G401.6 (cell line): ENCODE data around the gene TC2N.
"Not testable (repeated sequence)": the region's sequence is repeated elsewhere in the genome, so short reads cannot be mapped to it uniquely, and the experiment has no call there.

Experiments used
- FAIRE-seq: peaks from 2 replicates; lab custom pipeline; 2012; peaks lifted over from hg19 to GRCh38; lab: Jason Lieb, UNC

The TC2N gene

DNA sequence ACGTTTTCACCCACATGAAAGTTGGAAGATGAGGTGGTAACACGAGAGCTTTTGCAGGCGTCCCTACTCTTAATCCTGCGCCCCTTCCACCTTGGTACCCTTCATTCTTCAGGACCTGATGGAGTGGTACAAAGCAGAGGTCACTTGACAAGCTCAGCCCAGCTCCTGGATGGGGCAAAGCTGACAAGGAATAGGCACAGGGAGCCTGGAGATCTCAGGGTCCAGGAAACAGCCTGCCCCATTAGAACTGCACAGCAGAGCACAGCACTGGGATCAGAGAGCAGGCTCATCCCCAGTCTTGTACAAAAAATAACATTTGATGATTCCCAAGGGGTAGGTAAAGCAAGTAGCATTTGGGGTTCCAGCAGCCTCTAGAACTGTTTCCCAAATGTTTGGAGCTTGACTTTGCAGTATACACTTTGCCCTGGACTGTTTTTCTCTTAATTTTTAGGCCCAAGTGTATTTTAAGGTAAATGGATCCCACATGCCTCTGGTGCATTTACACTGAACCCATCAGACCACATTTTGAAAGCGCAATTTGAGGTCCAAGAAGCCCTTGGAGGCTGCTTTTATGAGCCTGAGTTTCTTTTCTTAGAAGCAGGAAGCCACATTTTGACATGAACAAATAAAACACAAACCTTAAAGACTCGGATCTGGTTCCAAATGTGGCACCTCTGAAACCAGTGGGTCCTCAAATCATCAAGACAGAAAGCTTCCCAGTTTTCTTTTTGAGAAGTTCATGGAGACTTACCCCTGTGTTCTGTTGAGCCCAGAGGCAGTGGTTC, 633 bp downstream of the TC2N start:
- FAIRE-seq, result no peak

DNA sequence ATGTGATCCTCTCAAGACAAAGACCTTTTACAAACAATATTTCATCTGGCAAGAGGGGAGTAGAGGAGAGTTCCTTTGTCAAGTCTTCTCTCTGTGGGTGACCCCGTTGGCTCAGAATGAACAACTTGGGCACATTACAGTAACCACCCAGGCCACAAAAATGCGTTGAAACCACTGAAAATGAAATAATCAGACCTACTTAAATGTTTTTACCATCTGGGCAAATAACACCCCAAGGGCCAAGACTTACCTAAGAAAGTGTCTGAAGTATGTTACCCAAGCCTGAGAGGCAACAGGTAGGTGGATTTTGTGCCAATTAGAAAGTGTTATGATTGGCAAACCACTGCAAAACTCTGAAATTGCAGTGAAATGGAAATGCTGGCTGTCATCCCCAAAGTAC, 1.3 kb downstream of the TC2N start:
- FAIRE-seq, result no peak

GRCh38 chr14:91862417-91862816, 4.9 kb downstream of the TC2N start:
- FAIRE-seq, result no peak

DNA sequence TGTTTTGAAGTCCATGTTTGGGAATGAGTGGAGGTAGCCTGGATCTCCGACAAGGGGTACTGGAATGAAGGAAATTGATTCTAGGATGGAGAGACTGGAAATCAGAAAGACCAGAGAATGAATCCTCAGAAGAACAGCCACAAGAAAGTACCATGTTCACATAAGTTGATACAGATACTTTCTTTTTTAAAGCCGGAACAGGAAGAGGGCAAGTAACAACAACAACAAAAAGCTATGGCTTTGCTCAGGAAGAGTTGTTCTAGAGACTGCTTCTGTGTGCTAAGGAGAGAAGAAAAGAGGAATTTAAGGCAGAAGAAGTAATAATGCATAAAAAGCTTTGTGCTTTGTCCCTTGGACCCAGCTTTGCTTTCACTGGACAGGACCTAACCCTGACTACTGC, 6.2 kb downstream of the TC2N start:
- FAIRE-seq, result no peak

DNA sequence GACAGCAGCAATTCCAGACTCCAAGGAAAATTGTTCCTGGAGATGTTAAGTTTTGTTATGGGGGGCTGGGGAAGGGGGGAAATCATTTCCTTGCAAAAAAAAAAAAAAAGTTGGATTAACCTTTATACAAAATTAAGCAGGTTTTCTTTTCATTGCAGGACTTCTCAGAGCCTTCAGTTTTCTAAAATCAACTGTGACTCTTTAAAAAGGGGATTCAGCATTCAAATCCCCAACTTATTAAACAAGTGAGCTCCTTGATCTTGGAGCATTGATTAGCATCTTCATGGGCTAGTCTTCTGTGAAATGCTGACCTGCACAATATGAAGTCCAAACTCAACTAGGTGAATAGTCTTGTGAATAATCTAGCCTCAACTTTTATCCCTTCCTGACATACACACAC, 7.1 kb downstream of the TC2N start:
- no peak for FAIRE-seq

GRCh38 chr14:91858536-91859275, 8.6 kb downstream of the TC2N start:
- no peak for FAIRE-seq

DNA sequence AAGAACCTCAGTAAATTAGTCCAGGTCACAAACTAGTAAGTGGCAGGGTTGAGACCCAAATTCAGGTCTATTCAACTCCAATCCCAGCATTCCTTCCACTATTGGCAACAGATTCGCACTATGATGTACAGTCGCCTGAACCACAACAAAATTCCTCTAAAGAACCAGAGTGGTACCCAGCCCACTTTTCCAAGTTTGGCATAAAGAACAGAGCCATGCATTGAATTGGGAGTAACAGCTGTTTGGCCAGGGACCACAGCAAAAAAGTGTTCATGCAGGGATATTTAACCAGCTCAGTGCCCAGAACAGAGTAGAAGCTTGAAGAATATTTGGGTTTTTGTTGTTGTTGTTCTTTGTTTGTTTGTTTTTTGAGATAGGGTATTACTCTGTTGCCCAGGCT, 9.7 kb downstream of the TC2N start:
- no peak for FAIRE-seq

DNA sequence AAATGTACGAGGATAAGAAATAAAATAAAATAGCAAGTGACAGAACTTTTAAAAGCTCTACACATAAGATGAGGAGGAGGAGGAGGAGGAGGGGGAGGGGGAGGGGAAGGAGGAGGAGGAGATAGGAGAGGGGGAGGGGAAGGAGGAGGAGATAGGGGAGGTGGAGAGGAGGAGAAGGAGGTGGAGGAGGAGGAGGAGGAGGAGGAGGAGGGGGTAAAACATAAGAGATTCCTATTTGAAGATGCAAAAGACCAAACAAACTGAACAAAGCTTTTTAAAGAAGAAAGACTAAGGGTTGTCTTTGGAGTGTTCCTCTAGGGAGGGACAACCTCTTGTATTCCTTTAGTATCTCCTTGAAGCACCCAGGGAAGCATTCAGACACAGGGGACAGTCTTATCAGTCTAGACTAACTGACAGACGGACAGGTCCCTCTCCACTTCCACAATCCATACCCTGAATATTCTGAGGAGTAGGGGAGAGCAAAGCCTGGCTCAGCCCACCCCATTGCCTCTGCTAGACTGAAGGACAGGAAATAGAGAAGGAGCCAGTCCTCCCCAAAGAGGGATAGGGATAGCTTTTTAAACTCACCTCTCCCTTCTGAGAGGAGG, 12.9 kb downstream of the TC2N start:
- no peak for FAIRE-seq

DNA sequence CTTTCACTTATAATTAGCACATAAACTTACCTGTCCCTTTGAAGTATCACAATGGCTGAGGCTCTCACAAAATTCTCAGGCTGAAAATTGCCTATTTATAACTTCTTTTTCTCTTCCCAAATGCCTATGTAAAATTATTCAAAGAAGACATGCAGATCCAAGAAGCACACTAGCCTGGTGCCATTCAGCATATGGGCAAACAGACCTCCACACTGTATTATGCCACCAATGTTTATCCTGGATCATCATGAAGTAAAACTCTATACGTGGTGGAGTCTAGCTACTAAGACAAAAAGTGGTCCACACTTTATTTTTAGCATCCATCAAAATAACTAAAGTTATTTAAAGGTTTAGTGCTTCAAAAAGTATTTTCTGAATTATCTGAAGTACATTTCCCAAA, 15.8 kb downstream of the TC2N start:
- FAIRE-seq, result no peak

GRCh38 chr14:91848504-91849001, 18.8 kb downstream of the TC2N start:
- FAIRE-seq, result no peak

DNA sequence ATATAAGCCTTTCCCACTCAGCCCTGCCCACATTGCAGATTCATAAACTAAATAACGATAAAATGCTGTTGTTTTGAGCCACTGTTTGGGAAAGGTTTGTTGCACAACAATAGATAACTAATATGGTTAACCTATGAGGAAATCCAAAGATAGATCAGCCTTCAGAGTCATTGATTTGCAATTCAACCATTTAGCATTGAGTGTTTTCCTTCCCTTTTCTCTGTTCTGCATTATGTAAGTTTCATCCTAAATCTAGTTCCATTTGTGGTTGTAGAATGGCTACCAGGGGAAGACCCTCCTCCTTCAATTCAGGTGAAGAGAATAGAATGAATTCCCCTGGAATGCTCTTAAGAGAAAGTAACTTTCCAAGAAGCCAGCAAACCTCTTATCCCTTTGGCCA, 19.6 kb downstream of the TC2N start:
- no peak for FAIRE-seq

DNA sequence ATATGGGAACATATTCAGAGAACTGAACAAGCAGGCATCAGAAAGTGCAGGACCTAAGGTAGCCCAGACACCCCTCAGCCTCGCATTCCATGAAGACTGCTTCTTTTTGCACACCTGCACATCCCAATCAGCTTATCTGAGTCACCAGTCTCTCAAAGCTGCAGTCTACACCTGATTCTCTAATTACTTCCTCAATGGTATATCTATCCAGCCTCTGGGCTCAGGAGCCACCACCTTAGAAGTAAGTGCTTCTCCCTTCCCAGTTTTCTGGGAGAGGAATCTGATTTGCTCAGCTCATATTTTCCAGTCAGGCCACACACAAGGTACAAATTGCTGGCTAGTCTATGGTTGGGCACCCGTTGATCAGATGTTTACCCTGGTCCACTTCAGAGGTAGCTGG, 21.7 kb downstream of the TC2N start:
- no peak for FAIRE-seq

GRCh38 chr14:91845056-91845455, 22.3 kb downstream of the TC2N start:
- FAIRE-seq, result not testable (repeated sequence)

DNA sequence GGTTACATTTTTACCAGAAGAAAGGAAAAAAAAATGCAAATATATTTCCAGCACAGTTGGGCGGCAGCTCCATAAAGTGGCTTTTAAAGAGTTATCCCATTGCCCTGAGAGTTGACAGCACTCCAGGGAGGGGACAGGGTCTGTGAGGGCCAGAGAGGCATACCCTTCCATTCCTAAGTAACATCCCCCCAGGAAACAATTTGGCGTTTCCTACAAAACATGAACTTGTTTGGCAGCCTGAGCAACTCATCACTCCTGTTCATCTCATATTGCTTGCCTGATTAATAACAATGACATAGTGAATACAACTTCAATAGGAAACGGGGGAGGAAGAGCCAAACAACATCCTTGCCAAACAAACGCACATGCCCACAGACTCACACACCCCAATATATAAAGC, 23.3 kb downstream of the TC2N start:
- no peak for FAIRE-seq

DNA sequence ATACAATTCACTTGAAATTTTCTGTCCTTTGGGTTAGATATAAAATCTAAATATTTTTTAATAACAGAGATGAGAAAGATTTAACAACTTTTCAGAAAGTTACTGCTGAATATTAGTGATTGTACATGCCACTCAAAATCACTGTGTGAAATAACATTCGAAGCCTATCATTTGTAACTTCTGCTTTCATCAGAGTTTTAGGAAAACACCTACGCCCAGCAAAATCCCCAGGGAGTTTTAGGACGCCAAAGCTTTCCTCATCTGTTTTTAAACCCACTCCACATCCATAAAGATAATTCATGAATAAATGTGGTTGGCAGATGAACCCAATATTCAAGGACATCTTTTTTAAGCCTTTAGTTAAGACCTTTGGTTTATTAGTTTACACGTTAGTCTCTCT, 23.9 kb downstream of the TC2N start:
- no peak for FAIRE-seq

DNA sequence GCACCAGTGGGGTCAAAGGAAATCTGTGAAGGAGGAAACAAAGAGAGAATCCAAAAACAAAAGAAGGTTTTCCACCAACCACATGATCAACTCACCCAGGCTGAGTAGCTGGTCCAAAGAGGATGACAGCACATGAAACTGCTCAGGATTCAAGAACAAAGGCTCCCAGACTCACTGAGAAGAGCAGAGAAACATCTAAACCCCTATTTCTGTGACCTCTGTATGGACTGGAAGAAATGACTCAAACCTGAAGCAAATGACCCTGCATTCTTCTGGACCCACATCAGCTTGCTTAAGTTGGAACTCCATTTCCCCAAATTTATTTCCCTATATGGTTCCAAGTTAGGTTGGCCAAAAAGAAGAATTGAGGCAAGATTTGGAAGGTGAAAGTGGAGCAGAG, 26.3 kb downstream of the TC2N start:
- FAIRE-seq, result no peak

- no peak for FAIRE-seq
These were observed 27.6 kb downstream of the TC2N start for GRCh38 chr14:91839749-91840148.

GRCh38 chr14:91837076-91837475, 30.3 kb downstream of the TC2N start:
- FAIRE-seq, result no peak

GRCh38 chr14:91835920-91836843, 31.2 kb downstream of the TC2N start:
- no peak for FAIRE-seq

GRCh38 chr14:91835197-91835919, 32.0 kb downstream of the TC2N start:
- FAIRE-seq, result no peak

- no peak for FAIRE-seq
These were observed 32.8 kb downstream of the TC2N start for GRCh38 chr14:91834571-91834970.

DNA sequence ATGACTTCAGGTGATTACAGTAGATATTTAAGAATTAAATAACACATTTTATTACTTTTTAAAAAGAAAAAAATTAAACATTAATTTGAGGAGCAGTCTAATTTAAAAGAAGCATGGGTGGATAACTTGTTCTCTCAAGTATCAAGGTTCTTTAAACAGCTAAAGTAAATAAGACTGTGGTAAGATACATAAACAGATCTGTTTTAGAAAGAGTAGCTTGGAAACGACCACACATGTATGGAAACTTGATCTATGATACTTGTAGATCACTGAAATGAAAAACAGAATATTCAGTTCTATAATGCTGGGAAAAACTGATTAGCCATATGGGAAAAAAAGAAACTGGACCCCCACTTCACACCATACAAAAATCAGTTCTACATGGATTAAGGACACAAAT, 36.0 kb downstream of the TC2N start:
- no peak for FAIRE-seq
